ENCODE data around the gene STX1A. TPM values are rescaled to one million over a fixed set of nuclear protein-coding genes. Genes with fewer than 3 reads are reported as not detected.
"Not testable (repeated sequence)": the region's sequence is repeated elsewhere in the genome, so short reads cannot be mapped to it uniquely, and the experiment has no call there.

The STX1A gene
- total RNA-seq, 1 donor from 2014 or later, result 16.4 TPM

GRCh38 chr7:73726083-73726466, 6.6 kb upstream of the STX1A start:
- H3K4me3 Mint-ChIP-seq, result no peak overlapping the region
- H3K27me3 Mint-ChIP-seq (ENCODE audit: low read depth), result peaks cover 10% of the 10 kb centered on the region

GRCh38 chr7:73723813-73724212, 4.3 kb upstream of the STX1A start:
- Mint-ChIP-seq H3K27me3 (ENCODE audit: low read depth) (peaks cover 17% of the 10 kb centered on the region), H3K9me3 (no peaks in the 10 kb centered on the region), H3K27ac (ENCODE audit: unreplicated experiment) (no peak overlapping the region), H3K4me1 (peaks cover 5% of the 10 kb centered on the region), H3K36me3 (ENCODE audit: low read depth) (no peaks in the 10 kb centered on the region), H3K4me3 (no peak overlapping the region)
- TF ChIP-seq, protein P1, sequence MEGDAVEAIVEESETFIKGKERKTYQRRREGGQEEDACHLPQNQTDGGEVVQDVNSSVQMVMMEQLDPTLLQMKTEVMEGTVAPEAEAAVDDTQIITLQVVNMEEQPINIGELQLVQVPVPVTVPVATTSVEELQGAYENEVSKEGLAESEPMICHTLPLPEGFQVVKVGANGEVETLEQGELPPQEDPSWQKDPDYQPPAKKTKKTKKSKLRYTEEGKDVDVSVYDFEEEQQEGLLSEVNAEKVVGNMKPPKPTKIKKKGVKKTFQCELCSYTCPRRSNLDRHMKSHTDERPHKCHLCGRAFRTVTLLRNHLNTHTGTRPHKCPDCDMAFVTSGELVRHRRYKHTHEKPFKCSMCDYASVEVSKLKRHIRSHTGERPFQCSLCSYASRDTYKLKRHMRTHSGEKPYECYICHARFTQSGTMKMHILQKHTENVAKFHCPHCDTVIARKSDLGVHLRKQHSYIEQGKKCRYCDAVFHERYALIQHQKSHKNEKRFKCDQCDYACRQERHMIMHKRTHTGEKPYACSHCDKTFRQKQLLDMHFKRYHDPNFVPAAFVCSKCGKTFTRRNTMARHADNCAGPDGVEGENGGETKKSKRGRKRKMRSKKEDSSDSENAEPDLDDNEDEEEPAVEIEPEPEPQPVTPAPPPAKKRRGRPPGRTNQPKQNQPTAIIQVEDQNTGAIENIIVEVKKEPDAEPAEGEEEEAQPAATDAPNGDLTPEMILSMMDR (conservative IDR thresholded peaks at IDR 0.05), result no peak
- DNase-seq (ENCODE audit: low read depth, low spot score), result no peak

More at GRCh38 chr7:73726083-73726466, 6.6 kb upstream of the STX1A start:
- H3K4me1 Mint-ChIP-seq, result peaks cover 5% of the 10 kb centered on the region
- TF ChIP-seq, protein P1 (conservative IDR thresholded peaks at IDR 0.05), result peak; percentile 5
- no peak for DNase-seq (ENCODE audit: low read depth, low spot score)
- no peaks in the 10 kb centered on the region for H3K9me3 Mint-ChIP-seq
- H3K27ac Mint-ChIP-seq (ENCODE audit: unreplicated experiment), result no peak overlapping the region
- H3K36me3 Mint-ChIP-seq (ENCODE audit: low read depth), result no peaks in the 10 kb centered on the region

- peaks cover 8% of the 10 kb centered on the region for H3K27me3 Mint-ChIP-seq (ENCODE audit: low read depth)
- peaks cover 5% of the 10 kb centered on the region for H3K4me1 Mint-ChIP-seq
- TF ChIP-seq, protein P1 (conservative IDR thresholded peaks at IDR 0.05), result no peak
- DNase-seq (ENCODE audit: low read depth, low spot score), result no peak
- H3K9me3 Mint-ChIP-seq, result no peaks in the 10 kb centered on the region
- H3K27ac Mint-ChIP-seq (ENCODE audit: unreplicated experiment), result no peak overlapping the region
- no peaks in the 10 kb centered on the region for H3K36me3 Mint-ChIP-seq (ENCODE audit: low read depth)
- peak overlapping the region; percentile 41 for H3K4me3 Mint-ChIP-seq
Observed at GRCh38 chr7:73722785-73723184, 3.3 kb upstream of the STX1A start.

- not testable (repeated sequence) for H3K27ac Mint-ChIP-seq (ENCODE audit: unreplicated experiment); H3K4me1 Mint-ChIP-seq; H3K9me3 Mint-ChIP-seq
Observed at GRCh38 chr7:73722182-73722581, 2.7 kb upstream of the STX1A start.

DNA sequence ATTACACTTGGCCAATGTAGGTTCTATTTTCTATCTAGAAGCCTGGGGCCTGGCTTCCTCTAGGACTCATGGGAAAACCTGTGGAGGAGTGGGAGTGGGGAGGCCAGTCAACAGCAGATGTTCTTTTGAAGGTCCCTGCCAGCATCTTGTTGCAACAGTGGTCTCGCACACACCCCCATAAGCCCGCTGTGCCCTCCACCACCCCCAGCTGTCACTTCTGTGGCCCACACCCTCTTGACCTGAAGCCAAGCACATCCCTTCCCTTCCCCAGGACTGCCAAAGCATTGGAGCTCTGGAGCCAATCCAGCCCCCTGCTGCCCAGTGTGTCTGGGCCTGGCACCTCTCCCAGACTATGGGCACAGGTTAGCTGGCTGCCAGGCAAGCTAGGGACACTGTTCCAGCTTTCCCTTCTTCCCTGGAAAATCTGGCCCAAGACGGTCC, 1.9 kb upstream of the STX1A start:
- no peaks in the 10 kb centered on the region for H3K36me3 Mint-ChIP-seq (ENCODE audit: low read depth)
- H3K27me3 Mint-ChIP-seq (ENCODE audit: low read depth), result peaks cover 8% of the 10 kb centered on the region
- no peak for DNase-seq (ENCODE audit: low read depth, low spot score)
- TF ChIP-seq, protein P1 (conservative IDR thresholded peaks at IDR 0.05), result no peak
- H3K9me3 Mint-ChIP-seq, result no peaks in the 10 kb centered on the region
- H3K4me3 Mint-ChIP-seq, result peak overlapping the region; percentile 88
- H3K27ac Mint-ChIP-seq (ENCODE audit: unreplicated experiment), result no peak overlapping the region
- H3K4me1 Mint-ChIP-seq, result peaks cover 8% of the 10 kb centered on the region

More at GRCh38 chr7:73722182-73722581, 2.7 kb upstream of the STX1A start:
- peak overlapping the region; percentile 64 for H3K4me3 Mint-ChIP-seq
- DNase-seq (ENCODE audit: low read depth, low spot score); H3K27me3 Mint-ChIP-seq (ENCODE audit: low read depth); H3K36me3 Mint-ChIP-seq (ENCODE audit: low read depth): not testable (repeated sequence)

DNA sequence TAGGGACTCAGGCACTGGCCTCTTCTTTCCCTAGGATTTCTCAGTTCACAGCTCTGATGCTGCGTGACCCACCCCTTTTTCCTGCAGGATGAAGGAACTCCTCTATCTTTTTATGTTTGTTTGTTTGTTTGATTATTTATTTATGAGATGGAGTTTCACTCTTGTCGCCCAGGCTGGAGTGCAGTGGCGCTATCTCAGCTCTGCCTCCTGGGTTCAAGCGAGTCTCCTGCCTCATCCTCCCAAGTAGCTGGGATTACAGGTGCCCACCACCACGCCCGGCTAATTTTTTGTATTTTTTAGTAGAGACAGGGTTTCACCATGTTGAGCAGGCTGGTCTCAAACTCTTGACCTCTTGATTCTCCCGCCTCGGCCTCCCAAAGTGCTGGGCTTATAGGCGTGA, 974 bp upstream of the STX1A start:
- not testable (repeated sequence) for H3K27ac Mint-ChIP-seq (ENCODE audit: unreplicated experiment); DNase-seq (ENCODE audit: low read depth, low spot score); H3K27me3 Mint-ChIP-seq (ENCODE audit: low read depth); H3K36me3 Mint-ChIP-seq (ENCODE audit: low read depth); H3K9me3 Mint-ChIP-seq
- Mint-ChIP-seq H3K4me3 (peak overlapping the region; percentile 88), H3K4me1 (peaks cover 16% of the 10 kb centered on the region)

- peak overlapping the region; percentile 88 for H3K4me3 Mint-ChIP-seq
- no peaks in the 10 kb centered on the region for H3K9me3 Mint-ChIP-seq
- no peak overlapping the region for H3K27ac Mint-ChIP-seq (ENCODE audit: unreplicated experiment)
- peaks cover 17% of the 10 kb centered on the region for H3K4me1 Mint-ChIP-seq
- H3K27me3 Mint-ChIP-seq (ENCODE audit: low read depth), result peaks cover 8% of the 10 kb centered on the region
- DNase-seq (ENCODE audit: low read depth, low spot score), result no peak
- H3K36me3 Mint-ChIP-seq (ENCODE audit: low read depth), result no peaks in the 10 kb centered on the region
- TF ChIP-seq, protein P1 (conservative IDR thresholded peaks at IDR 0.05), result no peak
Observed at GRCh38 chr7:73719806-73720169, 319 bp upstream of the STX1A start.

All from neural crest cell (in vitro differentiated cells).